ENCODE data around the gene MEF2D. TPM values are rescaled to one million over a fixed set of nuclear protein-coding genes. Genes with fewer than 3 reads are reported as not detected.

MEF2D gene
- total RNA-seq, 1 donor from 2014 or later, result 37.8 TPM

GRCh38 chr1:156418416-156419070 is 82.0 kb downstream of the MEF2D start:
- Mint-ChIP-seq H3K4me3 (no peak overlapping the region), H3K27me3 (ENCODE audit: low read depth) (peaks cover 92% of the 10 kb centered on the region), H3K4me1 (peaks cover 14% of the 10 kb centered on the region), H3K36me3 (no peaks in the 10 kb centered on the region), H3K9me3 (no peaks in the 10 kb centered on the region), H3K27ac (no peak overlapping the region)
- DNase-seq (ENCODE audit: low spot score in 2 of 2, unreplicated experiment in 2 of 2), result no peak
- TF ChIP-seq CTCF (IDR thresholded peaks at IDR 0.05; ENCODE audit: unreplicated experiment), result no peak

- no peak for TF ChIP-seq CTCF (IDR thresholded peaks at IDR 0.05; ENCODE audit: unreplicated experiment)
- H3K27ac Mint-ChIP-seq, result no peak overlapping the region
- peaks cover 14% of the 10 kb centered on the region for H3K4me1 Mint-ChIP-seq
- DNase-seq (ENCODE audit: low spot score in 2 of 2, unreplicated experiment in 2 of 2), result no peak
- no peaks in the 10 kb centered on the region for H3K9me3 Mint-ChIP-seq
- no peak overlapping the region for H3K4me3 Mint-ChIP-seq
- no peaks in the 10 kb centered on the region for H3K36me3 Mint-ChIP-seq
- peaks cover 82% of the 10 kb centered on the region for H3K27me3 Mint-ChIP-seq (ENCODE audit: low read depth)
Measured at GRCh38 chr1:156417401-156418020, 83.1 kb downstream of the MEF2D start.

- DNase-seq (ENCODE audit: low spot score in 2 of 2, unreplicated experiment in 2 of 2), result no peak
- H3K4me3 Mint-ChIP-seq, result no peak overlapping the region
- H3K36me3 Mint-ChIP-seq, result no peaks in the 10 kb centered on the region
- peaks cover 12% of the 10 kb centered on the region for H3K4me1 Mint-ChIP-seq
- peaks cover 81% of the 10 kb centered on the region for H3K27me3 Mint-ChIP-seq (ENCODE audit: low read depth)
- no peak overlapping the region for H3K27ac Mint-ChIP-seq
- no peaks in the 10 kb centered on the region for H3K9me3 Mint-ChIP-seq
- TF ChIP-seq CTCF (IDR thresholded peaks at IDR 0.05; ENCODE audit: unreplicated experiment), result no peak
Measured at GRCh38 chr1:156416993-156417392, 83.6 kb downstream of the MEF2D start.

GRCh38 chr1:156414461-156415064 is 86.0 kb downstream of the MEF2D start:
- H3K36me3 Mint-ChIP-seq, result no peaks in the 10 kb centered on the region
- H3K27ac Mint-ChIP-seq, result no peak overlapping the region
- TF ChIP-seq CTCF (IDR thresholded peaks at IDR 0.05; ENCODE audit: unreplicated experiment), result no peak
- H3K27me3 Mint-ChIP-seq (ENCODE audit: low read depth), result peaks cover 73% of the 10 kb centered on the region
- no peak overlapping the region for H3K4me3 Mint-ChIP-seq
- H3K9me3 Mint-ChIP-seq, result no peaks in the 10 kb centered on the region
- DNase-seq (ENCODE audit: low spot score in 2 of 2, unreplicated experiment in 2 of 2), result peak; percentile 55 to 76
- no peaks in the 10 kb centered on the region for H3K4me1 Mint-ChIP-seq

Small RNAs within 50 kb of the gene (microRNA-seq; reads per million reads assigned to microRNA genes)
- not detected for gene MIR9-1

Other genes starting within 250 kb of the MEF2D start
- gene SMG5, start 217.9 kb downstream of the MEF2D start, total RNA-seq, result 99.8 to 105 TPM (median 103 TPM) in 3 replicates
- 5.7 to 6.9 TPM (median 6.1 TPM) in 3 replicates for gene TMEM79, start 216.4 kb downstream of the MEF2D start, total RNA-seq
- 60.2 to 64.2 TPM (median 63.2 TPM) in 3 replicates for gene GLMP, start 205.1 kb downstream of the MEF2D start, total RNA-seq
- 0.42 TPM in 1 of 3 replicates, not detected in the others for gene VHLL, start 201.5 kb downstream of the MEF2D start, total RNA-seq
- gene CCT3, start 162.5 kb downstream of the MEF2D start, total RNA-seq, result 174 to 190 TPM (median 186 TPM) in 3 replicates
- gene TSACC, start 162.2 kb downstream of the MEF2D start, total RNA-seq, result not detected in 3 replicates
- 0.88 to 1.2 TPM (median 0.92 TPM) in 3 replicates for gene RHBG, start 131.6 kb downstream of the MEF2D start, total RNA-seq
- 13.9 to 17.6 TPM (median 15.3 TPM) in 3 replicates for gene IQGAP3, start 71.8 kb upstream of the MEF2D start, total RNA-seq
- not detected in 3 replicates for gene TTC24, start 78.9 kb upstream of the MEF2D start, total RNA-seq
- 99.1 to 105 TPM (median 104 TPM) in 3 replicates for gene NAXE, start 91.0 kb upstream of the MEF2D start, total RNA-seq
- 22.7 to 24.0 TPM (median 23.6 TPM) in 3 replicates for gene GPATCH4, start 100.7 kb upstream of the MEF2D start, total RNA-seq
- 0.76 to 1.2 TPM (median 1.2 TPM) in 3 replicates for gene HAPLN2, start 118.6 kb upstream of the MEF2D start, total RNA-seq
- 0.54 to 0.85 TPM (median 0.78 TPM) in 3 replicates for gene BCAN, start 141.3 kb upstream of the MEF2D start, total RNA-seq
- 53.8 to 56.9 TPM (median 56.8 TPM) in 3 replicates for gene NES, start 176.6 kb upstream of the MEF2D start, total RNA-seq
- 676 to 704 TPM (median 686 TPM) in 3 replicates for gene CRABP2, start 204.8 kb upstream of the MEF2D start, total RNA-seq
- 36.9 to 39.2 TPM (median 39.0 TPM) in 3 replicates for gene METTL25B, start 227.7 kb upstream of the MEF2D start, total RNA-seq
- 37.3 to 41.9 TPM (median 39.3 TPM) in 3 replicates for gene ISG20L2, start 228.0 kb upstream of the MEF2D start, total RNA-seq
- gene MRPL24, start 240.3 kb upstream of the MEF2D start, total RNA-seq, result 35.5 to 40.5 TPM (median 38.4 TPM) in 3 replicates

Data from mesothelial cell of epicardium (in vitro differentiated cells).